ENCODE data around the gene DENND6B. TPM values are rescaled to one million over a fixed set of nuclear protein-coding genes. Genes with fewer than 3 reads are reported as not detected.

DENND6B gene
- polyA plus RNA-seq, 4 donors = 9.8 to 20.1 (median 14.9) TPM

DNA sequence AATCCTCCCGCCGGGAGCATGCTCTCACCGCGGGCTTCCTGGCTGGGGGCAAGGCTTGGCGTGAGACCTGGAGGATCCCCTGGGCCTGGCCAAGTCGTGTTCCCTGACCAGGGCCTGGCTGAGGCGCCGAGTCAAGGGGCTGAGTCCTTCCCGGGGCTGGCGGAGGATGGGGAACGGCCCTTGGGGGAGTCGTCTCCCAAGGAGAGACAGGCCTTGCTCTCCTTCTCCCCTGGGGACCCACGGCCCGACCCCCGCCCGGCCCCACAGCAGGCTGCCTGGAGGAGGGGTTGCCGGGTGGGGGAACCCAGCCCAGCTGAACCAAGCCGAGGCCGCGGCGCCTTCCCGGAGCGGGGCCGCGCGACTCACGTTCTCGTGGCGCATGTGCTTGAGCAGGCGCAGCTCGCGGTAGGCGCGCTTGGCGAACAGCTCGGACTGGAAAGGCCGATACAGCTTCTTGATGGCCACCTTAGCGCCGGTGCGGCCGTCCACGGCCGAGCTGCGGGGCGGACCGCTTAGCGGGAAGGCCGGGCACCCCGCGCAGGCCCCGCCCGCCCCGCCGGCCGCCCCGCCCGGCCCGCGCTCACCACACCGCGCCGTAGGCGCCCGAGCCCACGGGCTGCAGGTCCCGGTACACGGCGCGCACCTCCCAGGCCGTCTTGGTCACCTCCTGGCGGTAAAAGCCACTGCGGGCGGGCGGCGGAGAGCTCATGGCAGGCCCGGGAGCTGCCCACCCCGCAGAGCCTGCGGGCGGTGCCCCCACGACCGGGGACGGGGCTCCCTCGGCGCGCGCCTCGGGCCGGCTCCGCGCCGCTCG, 65.8 kb downstream of the DENND6B start:
- DNase-seq (ENCODE audit: low read depth in 4 of 4, low spot score in 3 of 4) = no peak

DNA sequence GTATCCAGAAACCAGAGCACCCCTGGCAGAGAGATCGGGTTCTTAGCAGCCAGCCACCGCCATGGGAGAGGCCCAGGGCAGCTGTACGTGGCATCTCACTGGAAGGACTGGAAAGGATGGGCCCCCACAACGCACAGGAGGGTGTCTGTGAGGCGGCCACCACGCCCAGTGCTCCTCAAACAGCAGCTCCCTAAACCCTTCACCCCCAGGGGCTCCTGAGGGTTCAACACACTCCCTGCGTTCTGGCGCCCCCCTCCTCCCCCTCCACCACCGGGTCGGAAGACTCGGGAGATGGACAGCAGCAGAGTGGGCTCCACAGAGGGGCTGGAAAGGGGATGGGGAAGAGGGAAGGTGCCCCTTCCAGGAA, 66.4 kb downstream of the DENND6B start:
- DNase-seq (ENCODE audit: low read depth in 4 of 4, low spot score in 3 of 4) = no peak

DNA sequence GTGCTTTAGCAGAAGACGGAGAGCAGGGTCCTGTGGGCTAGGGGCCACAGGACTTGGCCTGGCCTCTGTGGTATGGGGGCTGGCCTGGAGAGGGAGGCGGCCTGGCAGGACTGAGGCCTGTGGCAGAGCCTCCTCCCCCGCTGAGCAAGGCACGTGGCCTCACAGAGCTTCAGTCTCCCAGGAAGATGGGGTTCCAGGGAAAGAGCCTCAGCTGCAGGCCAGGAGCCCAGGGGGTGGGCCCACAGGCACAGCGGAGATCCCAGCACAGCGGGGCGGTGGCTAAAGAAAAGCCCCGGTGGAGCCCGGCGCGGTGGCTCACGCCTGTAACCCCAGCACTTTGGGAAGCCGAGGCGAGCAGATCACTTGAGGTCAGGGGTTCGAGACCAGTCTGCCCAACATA, 67.5 kb downstream of the DENND6B start:
- DNase-seq (ENCODE audit: low read depth in 4 of 4, low spot score in 3 of 4) = no peak

Other genes starting within 250 kb of the DENND6B start
- gene MLC1, start 241.6 kb downstream of the DENND6B start, polyA plus RNA-seq (ENCODE audit: insufficient read length in 4 of 4) = 1 to 10 TPM in 1 of 4 donors, under 1 TPM in 3; 0.60 to 1.0 (median 0.86) TPM
- gene MOV10L1, start 237.0 kb downstream of the DENND6B start, polyA plus RNA-seq (ENCODE audit: insufficient read length in 4 of 4) = under 1 TPM; 0.24 to 0.75 (median 0.60) TPM
- 1 to 10 TPM in 2 of 4 donors, under 1 TPM in 2; 0.12 to 2.3 (median 1.2) TPM for gene PANX2, start 156.3 kb downstream of the DENND6B start, polyA plus RNA-seq (ENCODE audit: insufficient read length in 4 of 4)
- 10 to 100 TPM; 14.0 to 33.4 (median 19.3) TPM for gene TRABD, start 141.1 kb downstream of the DENND6B start, polyA plus RNA-seq (ENCODE audit: insufficient read length in 4 of 4)
- 10 to 100 TPM; 12.5 to 33.0 (median 16.3) TPM for gene SELENOO, start 126.0 kb downstream of the DENND6B start, polyA plus RNA-seq (ENCODE audit: insufficient read length in 4 of 4)
- gene TUBGCP6, start 82.0 kb downstream of the DENND6B start, polyA plus RNA-seq (ENCODE audit: insufficient read length in 4 of 4) = 10 to 100 TPM; 24.2 to 47.3 (median 34.6) TPM
- 10 to 100 TPM; 15.9 to 37.2 (median 20.3) TPM for gene HDAC10, start 75.7 kb downstream of the DENND6B start, polyA plus RNA-seq (ENCODE audit: insufficient read length in 4 of 4)
- 10 to 100 TPM in 3 of 4 donors, 1 to 10 TPM in 1; 9.7 to 17.7 (median 15.6) TPM for gene MAPK12, start 65.3 kb downstream of the DENND6B start, polyA plus RNA-seq (ENCODE audit: insufficient read length in 4 of 4)
- 1 to 10 TPM; 6.0 to 9.7 (median 7.9) TPM for gene MAPK11, start 56.6 kb downstream of the DENND6B start, polyA plus RNA-seq (ENCODE audit: insufficient read length in 4 of 4)
- 100 to 1,000 TPM; 126 to 249 (median 214) TPM for gene PLXNB2, start 19.4 kb downstream of the DENND6B start, polyA plus RNA-seq (ENCODE audit: insufficient read length in 4 of 4)
- gene PPP6R2, start 16.3 kb upstream of the DENND6B start, polyA plus RNA-seq (ENCODE audit: insufficient read length in 4 of 4) = 10 to 100 TPM; 30.2 to 58.8 (median 35.4) TPM
- 10 to 100 TPM; 25.9 to 47.1 (median 34.9) TPM for gene SBF1, start 148.0 kb upstream of the DENND6B start, polyA plus RNA-seq (ENCODE audit: insufficient read length in 4 of 4)
- 1 to 10 TPM in 3 of 4 donors, under 1 TPM in 1; 0.83 to 7.4 (median 3.9) TPM for gene ADM2, start 154.5 kb upstream of the DENND6B start, polyA plus RNA-seq (ENCODE audit: insufficient read length in 4 of 4)
- gene MIOX, start 159.8 kb upstream of the DENND6B start, polyA plus RNA-seq (ENCODE audit: insufficient read length in 4 of 4) = 10 to 100 TPM in 1 of 4 donors, 1 to 10 TPM in 2, under 1 TPM in 1; 0.44 to 12.5 (median 6.1) TPM
- 10 to 100 TPM; 34.7 to 68.3 (median 42.0) TPM for gene LMF2, start 180.7 kb upstream of the DENND6B start, polyA plus RNA-seq (ENCODE audit: insufficient read length in 4 of 4)
- gene NCAPH2, start 181.2 kb upstream of the DENND6B start, polyA plus RNA-seq (ENCODE audit: insufficient read length in 4 of 4) = 10 to 100 TPM; 39.7 to 54.3 (median 43.9) TPM
- gene SCO2, start 198.6 kb upstream of the DENND6B start, polyA plus RNA-seq (ENCODE audit: insufficient read length in 4 of 4) = 1 to 10 TPM in 2 of 4 donors, under 1 TPM in 1, not detected in 1; 0.83 to 7.6 (median 3.9) TPM
- 1 to 10 TPM in 3 of 4 donors, under 1 TPM in 1; 0.83 to 4.3 (median 2.1) TPM for gene TYMP, start 203.0 kb upstream of the DENND6B start, polyA plus RNA-seq (ENCODE audit: insufficient read length in 4 of 4)
- gene KLHDC7B, start 218.9 kb upstream of the DENND6B start, polyA plus RNA-seq (ENCODE audit: insufficient read length in 4 of 4) = under 1 TPM; 0.03 to 0.47 (median 0.32) TPM
- under 1 TPM in 1 of 4 donors, not detected in 3; 0.42 TPM for gene SYCE3, start 235.9 kb upstream of the DENND6B start, polyA plus RNA-seq (ENCODE audit: insufficient read length in 4 of 4)

Data from left renal pelvis (tissue), 4 donors.